ENCODE results near the gene EFCAB5. TPM values are rescaled to one million over a fixed set of nuclear protein-coding genes. Genes with fewer than 3 reads are reported as not detected.

The EFCAB5 gene
- total RNA-seq, 1 donor from 2014 or later = 1.9 TPM

DNA sequence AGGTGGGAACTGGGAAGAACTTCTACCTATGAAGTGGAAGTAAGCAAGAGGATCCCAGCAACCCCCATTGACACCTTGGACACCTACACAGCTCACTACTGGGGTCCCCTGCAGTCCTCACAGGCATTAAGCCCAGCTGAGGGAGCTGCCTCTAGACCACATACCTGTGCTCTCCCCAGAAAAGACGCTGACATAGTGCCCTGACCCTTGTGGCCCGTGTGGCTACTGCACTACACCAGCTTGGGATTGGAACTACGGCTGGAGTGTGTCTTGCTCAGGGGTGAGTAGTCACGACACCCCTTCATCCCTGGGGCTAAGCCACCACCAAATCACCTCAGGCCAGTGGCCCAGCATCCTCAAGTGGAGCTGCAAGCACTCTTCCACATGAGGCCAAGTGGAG lies 120.9 kb downstream of the EFCAB5 start:
- DNase-seq (no peak), ATAC-seq (ENCODE audit: low read depth) (no peak)
- no peaks in the 10 kb centered on the region for H3K4me1 Mint-ChIP-seq
- intact Hi-C loops (cut with micrococcal nuclease) = no loop called here
- POLR2A ChIA-PET = no interaction called here
- peaks cover 26% of the 10 kb centered on the region for H3K9me3 Mint-ChIP-seq
- CTCF ChIA-PET = interaction anchor here (1.3 kb wide), 1 partner anchor 31 kb away, joined by 3 read pairs; no protein-coding TSS in a partner anchor
- no peak overlapping the region for H3K27ac Mint-ChIP-seq
- H3K27me3 Mint-ChIP-seq = peaks cover 14% of the 10 kb centered on the region
- H3K4me3 Mint-ChIP-seq = no peak overlapping the region
- TF ChIP-seq, protein P1, sequence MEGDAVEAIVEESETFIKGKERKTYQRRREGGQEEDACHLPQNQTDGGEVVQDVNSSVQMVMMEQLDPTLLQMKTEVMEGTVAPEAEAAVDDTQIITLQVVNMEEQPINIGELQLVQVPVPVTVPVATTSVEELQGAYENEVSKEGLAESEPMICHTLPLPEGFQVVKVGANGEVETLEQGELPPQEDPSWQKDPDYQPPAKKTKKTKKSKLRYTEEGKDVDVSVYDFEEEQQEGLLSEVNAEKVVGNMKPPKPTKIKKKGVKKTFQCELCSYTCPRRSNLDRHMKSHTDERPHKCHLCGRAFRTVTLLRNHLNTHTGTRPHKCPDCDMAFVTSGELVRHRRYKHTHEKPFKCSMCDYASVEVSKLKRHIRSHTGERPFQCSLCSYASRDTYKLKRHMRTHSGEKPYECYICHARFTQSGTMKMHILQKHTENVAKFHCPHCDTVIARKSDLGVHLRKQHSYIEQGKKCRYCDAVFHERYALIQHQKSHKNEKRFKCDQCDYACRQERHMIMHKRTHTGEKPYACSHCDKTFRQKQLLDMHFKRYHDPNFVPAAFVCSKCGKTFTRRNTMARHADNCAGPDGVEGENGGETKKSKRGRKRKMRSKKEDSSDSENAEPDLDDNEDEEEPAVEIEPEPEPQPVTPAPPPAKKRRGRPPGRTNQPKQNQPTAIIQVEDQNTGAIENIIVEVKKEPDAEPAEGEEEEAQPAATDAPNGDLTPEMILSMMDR (IDR thresholded peaks at IDR 0.05) = no peak
- peaks cover 6% of the 10 kb centered on the region for H3K36me3 Mint-ChIP-seq (ENCODE audit: low read depth)

DNA sequence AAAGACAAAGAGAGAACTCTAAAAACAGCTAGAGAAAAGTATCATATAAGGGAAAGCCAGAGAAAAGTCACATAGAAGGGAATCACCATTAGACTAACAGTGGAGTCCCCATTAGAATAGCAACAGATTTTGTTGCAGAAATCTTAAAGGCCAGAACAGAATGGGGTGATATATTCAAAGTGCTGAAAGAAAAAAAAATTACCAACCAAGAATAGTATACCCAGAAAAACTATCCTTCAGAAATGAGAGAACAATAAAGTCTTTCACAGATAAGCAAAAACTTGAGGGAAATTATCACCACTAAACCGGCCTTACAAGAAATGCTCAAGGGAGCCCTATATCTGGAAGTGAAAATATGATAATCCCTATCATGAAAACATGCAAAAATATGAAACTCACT lies 123.3 kb downstream of the EFCAB5 start:
- Mint-ChIP-seq H3K36me3 (ENCODE audit: low read depth) (peaks cover 6% of the 10 kb centered on the region), H3K27me3 (peaks cover 18% of the 10 kb centered on the region), H3K27ac (no peak overlapping the region), H3K4me3 (no peak overlapping the region), H3K4me1 (no peaks in the 10 kb centered on the region), H3K9me3 (peaks cover 26% of the 10 kb centered on the region)
- TF ChIP-seq, protein P1 (IDR thresholded peaks at IDR 0.05) = no peak
- intact Hi-C loops (cut with micrococcal nuclease) = no loop called here
- ATAC-seq (ENCODE audit: low read depth) (no peak), DNase-seq (no peak)
- CTCF ChIA-PET = no interaction called here
- POLR2A ChIA-PET = no interaction called here

- no peak overlapping the region for H3K4me3 Mint-ChIP-seq
- no peaks in the 10 kb centered on the region for H3K4me1 Mint-ChIP-seq
- H3K36me3 Mint-ChIP-seq (ENCODE audit: low read depth) = peaks cover 6% of the 10 kb centered on the region
- peaks cover 18% of the 10 kb centered on the region for H3K27me3 Mint-ChIP-seq
- intact Hi-C loops (cut with micrococcal nuclease) = no loop called here
- peaks cover 28% of the 10 kb centered on the region for H3K9me3 Mint-ChIP-seq
- ATAC-seq (ENCODE audit: low read depth) (no peak), DNase-seq (no peak)
- H3K27ac Mint-ChIP-seq = no peak overlapping the region
- TF ChIP-seq, protein P1 (IDR thresholded peaks at IDR 0.05) = no peak
- CTCF ChIA-PET = no interaction called here
- POLR2A ChIA-PET = no interaction called here
These were observed 127.0 kb downstream of the EFCAB5 start for GRCh38 chr17:30068465-30068864.

DNA sequence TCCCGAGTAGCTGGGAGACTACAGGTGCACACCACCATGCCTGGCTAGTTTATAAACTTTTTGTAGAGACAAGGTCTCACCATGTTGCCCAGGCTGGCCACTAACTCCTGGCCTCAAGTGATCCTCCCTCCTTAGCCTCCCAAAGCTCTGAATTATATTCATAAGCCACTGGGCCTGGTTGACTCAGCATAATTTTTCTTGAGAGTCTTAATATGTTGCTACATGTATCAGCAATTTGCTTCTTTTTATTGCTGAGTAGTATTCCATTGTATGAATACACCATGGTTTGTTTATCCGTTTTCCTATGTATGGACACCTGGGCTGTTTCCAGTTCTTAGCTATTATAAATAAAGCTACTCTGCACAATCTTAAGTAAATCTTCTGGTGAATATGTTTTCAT lies 132.8 kb downstream of the EFCAB5 start:
- Mint-ChIP-seq H3K27me3 (peaks cover 6% of the 10 kb centered on the region), H3K27ac (no peak overlapping the region), H3K9me3 (peaks cover 2% of the 10 kb centered on the region), H3K36me3 (ENCODE audit: low read depth) (no peaks in the 10 kb centered on the region), H3K4me3 (no peak overlapping the region), H3K4me1 (no peaks in the 10 kb centered on the region)
- ATAC-seq (ENCODE audit: low read depth) (no peak), DNase-seq (no peak)
- CTCF ChIA-PET = no interaction called here
- intact Hi-C loops (cut with micrococcal nuclease) = no loop called here
- TF ChIP-seq, protein P1 (IDR thresholded peaks at IDR 0.05) = no peak
- POLR2A ChIA-PET = no interaction called here

DNA sequence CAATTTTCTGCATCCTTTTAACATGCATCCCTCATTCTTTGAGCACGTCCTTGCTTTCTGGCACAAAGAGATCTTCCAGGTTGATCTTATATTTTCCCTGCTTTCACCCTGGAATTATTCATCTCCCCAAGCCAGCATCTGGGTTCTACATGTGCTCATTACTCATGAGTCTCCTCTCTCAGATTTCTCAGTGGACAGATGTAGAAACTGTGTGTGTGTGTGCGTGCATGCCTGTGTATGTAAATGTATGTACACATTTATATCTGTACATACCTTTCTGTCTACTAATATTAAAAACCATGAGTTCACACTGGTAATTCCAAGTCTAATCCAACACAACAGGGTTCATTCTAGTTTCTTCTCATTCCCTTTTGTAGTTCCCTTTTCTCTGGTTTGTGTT lies 133.3 kb downstream of the EFCAB5 start:
- TF ChIP-seq, protein P1 (IDR thresholded peaks at IDR 0.05) = no peak
- POLR2A ChIA-PET = no interaction called here
- Mint-ChIP-seq H3K27ac (no peak overlapping the region), H3K4me3 (no peak overlapping the region), H3K9me3 (peaks cover 2% of the 10 kb centered on the region), H3K4me1 (no peaks in the 10 kb centered on the region), H3K36me3 (ENCODE audit: low read depth) (no peaks in the 10 kb centered on the region), H3K27me3 (peaks cover 6% of the 10 kb centered on the region)
- no peak for ATAC-seq (ENCODE audit: low read depth)
- no peak for DNase-seq
- CTCF ChIA-PET = no interaction called here
- intact Hi-C loops (cut with micrococcal nuclease) = no loop called here
